ENCODE results near the gene SAMD4A. TPM values are rescaled to one million over a fixed set of nuclear protein-coding genes. Genes with fewer than 3 reads are reported as not detected.

SAMD4A gene
- total and polyA plus RNA-seq, 2 donors: 16.0 to 58.5 TPM

- no peaks in the 10 kb centered on the region for H3K4me1 ChIP-seq (ENCODE audit: insufficient read depth)
- no peak for DNase-seq (ENCODE audit: extremely low spot score)
- no peaks in the 10 kb centered on the region for H3K36me3 ChIP-seq (ENCODE audit: insufficient read depth)
- H3K4me3 ChIP-seq (ENCODE audit: low read depth, low read length): no peak overlapping the region
- H3K27ac ChIP-seq (ENCODE audit: low read depth): no peak overlapping the region
- WGBS: 92% methylated on average over 6 of the region's 6 CpGs
These were observed 187.2 kb downstream of the SAMD4A start for GRCh38 chr14:54754116-54754622.

GRCh38 chr14:54754623-54755386, 187.9 kb downstream of the SAMD4A start:
- no peaks in the 10 kb centered on the region for H3K4me1 ChIP-seq (ENCODE audit: insufficient read depth)
- 81% methylated on average over 11 of the region's 11 CpGs for WGBS
- no peaks in the 10 kb centered on the region for H3K36me3 ChIP-seq (ENCODE audit: insufficient read depth)
- no peak overlapping the region for H3K4me3 ChIP-seq (ENCODE audit: low read depth, low read length)
- H3K27ac ChIP-seq (ENCODE audit: low read depth): no peak overlapping the region
- no peak for DNase-seq (ENCODE audit: extremely low spot score)

GRCh38 chr14:54756656-54757392, 189.9 kb downstream of the SAMD4A start:
- Histone ChIP-seq H3K27ac (ENCODE audit: low read depth) (no peak overlapping the region), H3K36me3 (ENCODE audit: insufficient read depth) (no peaks in the 10 kb centered on the region), H3K4me3 (ENCODE audit: low read depth, low read length) (no peak overlapping the region), H3K4me1 (ENCODE audit: insufficient read depth) (no peaks in the 10 kb centered on the region)
- WGBS: 57% methylated on average over 3 of the region's 3 CpGs
- no peak for DNase-seq (ENCODE audit: extremely low spot score)

- DNase-seq (ENCODE audit: extremely low spot score): no peak
- Histone ChIP-seq H3K4me3 (ENCODE audit: low read depth, low read length) (no peak overlapping the region), H3K27ac (ENCODE audit: low read depth) (no peak overlapping the region), H3K4me1 (ENCODE audit: insufficient read depth) (no peaks in the 10 kb centered on the region), H3K36me3 (ENCODE audit: insufficient read depth) (no peaks in the 10 kb centered on the region)
- WGBS: 80% methylated on average over 9 of the region's 9 CpGs
These were observed 191.1 kb downstream of the SAMD4A start for GRCh38 chr14:54758041-54758440.

- DNase-seq (ENCODE audit: extremely low spot score): no peak
- peaks cover 2% of the 10 kb centered on the region for H3K36me3 ChIP-seq (ENCODE audit: insufficient read depth)
These were observed 193.2 kb downstream of the SAMD4A start for GRCh38 chr14:54759982-54760585.

GRCh38 chr14:54760866-54761575, 194.1 kb downstream of the SAMD4A start:
- H3K4me1 ChIP-seq (ENCODE audit: insufficient read depth): no peaks in the 10 kb centered on the region
- H3K4me3 ChIP-seq (ENCODE audit: low read depth, low read length): no peak overlapping the region
- peaks cover 2% of the 10 kb centered on the region for H3K36me3 ChIP-seq (ENCODE audit: insufficient read depth)
- no peak for DNase-seq (ENCODE audit: extremely low spot score)
- 87% methylated on average over 11 of the region's 11 CpGs for WGBS
- no peak overlapping the region for H3K27ac ChIP-seq (ENCODE audit: low read depth)

More at GRCh38 chr14:54759982-54760585, 193.2 kb downstream of the SAMD4A start:
- WGBS: 91% methylated on average over 33 of the region's 33 CpGs
- no peak overlapping the region for H3K4me3 ChIP-seq (ENCODE audit: low read depth, low read length)
- no peak overlapping the region for H3K27ac ChIP-seq (ENCODE audit: low read depth)
- H3K4me1 ChIP-seq (ENCODE audit: insufficient read depth): no peaks in the 10 kb centered on the region

GRCh38 chr14:54761835-54762234, 194.9 kb downstream of the SAMD4A start:
- Histone ChIP-seq H3K4me1 (ENCODE audit: insufficient read depth) (no peaks in the 10 kb centered on the region), H3K27ac (ENCODE audit: low read depth) (no peak overlapping the region), H3K36me3 (ENCODE audit: insufficient read depth) (peaks cover 2% of the 10 kb centered on the region), H3K4me3 (ENCODE audit: low read depth, low read length) (no peak overlapping the region)
- no peak for DNase-seq (ENCODE audit: extremely low spot score)
- 95% methylated on average over 6 of the region's 6 CpGs for WGBS

- DNase-seq (ENCODE audit: extremely low spot score): no peak
- Histone ChIP-seq H3K36me3 (ENCODE audit: insufficient read depth) (peaks cover 2% of the 10 kb centered on the region), H3K4me3 (ENCODE audit: low read depth, low read length) (no peak overlapping the region), H3K27ac (ENCODE audit: low read depth) (no peak overlapping the region), H3K4me1 (ENCODE audit: insufficient read depth) (no peaks in the 10 kb centered on the region)
- 84% methylated on average over 5 of the region's 5 CpGs for WGBS
These were observed 195.4 kb downstream of the SAMD4A start for GRCh38 chr14:54762296-54762695.

GRCh38 chr14:54763761-54764160, 196.8 kb downstream of the SAMD4A start:
- Histone ChIP-seq H3K4me1 (ENCODE audit: insufficient read depth) (no peaks in the 10 kb centered on the region), H3K4me3 (ENCODE audit: low read depth, low read length) (no peak overlapping the region), H3K27ac (ENCODE audit: low read depth) (no peak overlapping the region), H3K36me3 (ENCODE audit: insufficient read depth) (peaks cover 2% of the 10 kb centered on the region)
- WGBS: 92% methylated on average over 12 of the region's 12 CpGs
- no peak for DNase-seq (ENCODE audit: extremely low spot score)

GRCh38 chr14:54766276-54767138, 199.6 kb downstream of the SAMD4A start:
- 76% methylated on average over 18 of the region's 18 CpGs for WGBS
- Histone ChIP-seq H3K36me3 (ENCODE audit: insufficient read depth) (peaks cover 2% of the 10 kb centered on the region), H3K27ac (ENCODE audit: low read depth) (no peak overlapping the region), H3K4me3 (ENCODE audit: low read depth, low read length) (no peak overlapping the region), H3K4me1 (ENCODE audit: insufficient read depth) (no peaks in the 10 kb centered on the region)
- no peak for DNase-seq (ENCODE audit: extremely low spot score)

GRCh38 chr14:54767139-54767431, 200.2 kb downstream of the SAMD4A start:
- no peak for DNase-seq (ENCODE audit: extremely low spot score)
- Histone ChIP-seq H3K4me1 (ENCODE audit: insufficient read depth) (no peaks in the 10 kb centered on the region), H3K36me3 (ENCODE audit: insufficient read depth) (peaks cover 2% of the 10 kb centered on the region), H3K4me3 (ENCODE audit: low read depth, low read length) (no peak overlapping the region), H3K27ac (ENCODE audit: low read depth) (no peak overlapping the region)
- 77% methylated on average over 10 of the region's 10 CpGs for WGBS

GRCh38 chr14:54767450-54767849, 200.5 kb downstream of the SAMD4A start:
- Histone ChIP-seq H3K27ac (ENCODE audit: low read depth) (no peak overlapping the region), H3K4me1 (ENCODE audit: insufficient read depth) (no peaks in the 10 kb centered on the region), H3K36me3 (ENCODE audit: insufficient read depth) (peaks cover 2% of the 10 kb centered on the region), H3K4me3 (ENCODE audit: low read depth, low read length) (no peak overlapping the region)
- no peak for DNase-seq (ENCODE audit: extremely low spot score)
- 95% methylated on average over 3 of the region's 3 CpGs for WGBS

All from urinary bladder (tissue), 4 donors.